Esophagus squamous epithelium (tissue), 5 donors: ENCODE data around the gene PLN. TPM values are rescaled to one million over a fixed set of nuclear protein-coding genes. Genes with fewer than 3 reads are reported as not detected.

Experiments
- DNase-seq: peaks from one replicate; lab custom pipeline; 2025; lab: John Stamatoyannopoulos, UW
- H3K27ac ChIP-seq, 4 donors: fragments of 200-600 bp; sonication (generic); one replicate each; pipeline ENCODE4 v1.5.1; 2016 to 2019; ENCODE audit warnings: mild to moderate bottlenecking in 1 of 4
- H3K27me3 ChIP-seq, 4 donors: fragments of 200-600 bp; sonication (generic); 1 replicate in 3 of 4; 2 replicates in 1 of 4; pipeline versions ENCODE4 v1.5.1 to v1.6.0; 2017 to 2021; ENCODE audit warnings: antibody characterized with exemption in 1 of 4
- H3K36me3 ChIP-seq, 3 donors: fragments of 200-600 bp; sonication (generic); one replicate each; pipeline ENCODE4 v1.5.1; 2016 to 2019
- H3K4me1 ChIP-seq, 3 donors: fragments of 200-600 bp; sonication (generic); one replicate each; pipeline ENCODE4 v1.5.1; 2017 to 2019
- H3K4me3 ChIP-seq, 4 donors: fragments of 200-600 bp; sonication (generic); 1 replicate in 3 of 4; 2 replicates in 1 of 4; pipeline ENCODE4 v1.5.1; 2016 to 2019; ENCODE audit warnings: mild to moderate bottlenecking in 2 of 4, moderate library complexity in 1 of 4
- H3K9me3 ChIP-seq, 3 donors: fragments of 200-600 bp; sonication (generic); one replicate each; pipeline ENCODE4 v1.5.1; 2016 to 2019
- POLR2A ChIP-seq, 4 donors: fragments of 450-650 bp; IDR thresholded peaks; one replicate each; pipeline ENCODE4 v1.6.1; 2017; ENCODE audit warnings: antibody characterized with exemption in 4 of 4, mild to moderate bottlenecking in 4 of 4, moderate library complexity in 3 of 4
- WGBS, 2 donors: methylation state at CpG; one replicate each; pipeline ENCODE4 v1.1.5; 2018; 5-methylcytosine and 5-hydroxymethylcytosine counted together
- intact Hi-C: fragments of 100-400 bp; cut with DNase I; formaldehyde crosslinking; loops from one replicate; pipeline ENCODE4 v1.15.0; 2022
- total RNA-seq, 4 donors: library from RNA; depleted of rRNA; stranded (reverse); fragments of >200 nt; gene quantifications; one replicate each; pipeline ENCODE4 v1.1.0, GENCODE V29; 2016
- TF ChIP-seq, protein P1 (sequence below), 6 experiments: fragments of 450-650 bp in 4 of 6; fragments of 200-600 bp in 2 of 6; sonication (generic) in 2 of 6; IDR thresholded peaks; one replicate each; pipeline ENCODE4 v1.5.1; 2016 to 2019; ENCODE audit warnings: antibody characterized with exemption in 6 of 6, mild to moderate bottlenecking in 4 of 6, moderate library complexity in 4 of 6
- donor health status: DM: yes; HTN: yes; CAD: no.

PLN gene
- total RNA-seq, 4 donors from 2014 or later = 1.1 to 48.8 (median 11.2) TPM

DNA sequence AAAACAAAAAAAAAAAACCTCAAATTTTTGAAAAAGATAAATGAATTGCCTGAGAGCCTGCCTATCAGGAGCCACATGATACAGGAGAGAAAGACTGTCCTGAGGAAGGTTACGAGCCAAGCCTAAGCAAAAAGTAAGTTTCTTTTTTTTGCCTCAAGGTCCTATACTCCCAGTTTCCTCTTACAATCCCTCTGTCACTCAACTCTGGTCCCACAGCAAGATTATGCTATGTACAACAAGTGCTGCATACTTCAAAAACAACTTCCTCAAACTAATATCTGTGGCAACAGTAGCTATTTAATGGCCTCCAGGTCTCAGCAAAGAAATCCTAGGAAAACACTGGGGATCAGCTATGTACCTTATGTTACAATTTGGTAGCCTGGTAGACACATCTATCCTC is 46.8 kb downstream of the PLN start:
- Histone ChIP-seq H3K27me3 (no peaks in the 10 kb centered on the region), H3K27ac (no peak overlapping the region), H3K4me3 (no peak overlapping the region), H3K36me3 (no peaks in the 10 kb centered on the region), H3K9me3 (no peaks in the 10 kb centered on the region), H3K4me1 (no peaks in the 10 kb centered on the region)
- DNase-seq = no peak
- 73 to 82% methylated on average over 1 of the region's 1 CpG for WGBS, 2 donors
- intact Hi-C loops = no loop called here
- TF ChIP-seq, protein P1, sequence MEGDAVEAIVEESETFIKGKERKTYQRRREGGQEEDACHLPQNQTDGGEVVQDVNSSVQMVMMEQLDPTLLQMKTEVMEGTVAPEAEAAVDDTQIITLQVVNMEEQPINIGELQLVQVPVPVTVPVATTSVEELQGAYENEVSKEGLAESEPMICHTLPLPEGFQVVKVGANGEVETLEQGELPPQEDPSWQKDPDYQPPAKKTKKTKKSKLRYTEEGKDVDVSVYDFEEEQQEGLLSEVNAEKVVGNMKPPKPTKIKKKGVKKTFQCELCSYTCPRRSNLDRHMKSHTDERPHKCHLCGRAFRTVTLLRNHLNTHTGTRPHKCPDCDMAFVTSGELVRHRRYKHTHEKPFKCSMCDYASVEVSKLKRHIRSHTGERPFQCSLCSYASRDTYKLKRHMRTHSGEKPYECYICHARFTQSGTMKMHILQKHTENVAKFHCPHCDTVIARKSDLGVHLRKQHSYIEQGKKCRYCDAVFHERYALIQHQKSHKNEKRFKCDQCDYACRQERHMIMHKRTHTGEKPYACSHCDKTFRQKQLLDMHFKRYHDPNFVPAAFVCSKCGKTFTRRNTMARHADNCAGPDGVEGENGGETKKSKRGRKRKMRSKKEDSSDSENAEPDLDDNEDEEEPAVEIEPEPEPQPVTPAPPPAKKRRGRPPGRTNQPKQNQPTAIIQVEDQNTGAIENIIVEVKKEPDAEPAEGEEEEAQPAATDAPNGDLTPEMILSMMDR (IDR thresholded peaks at IDR 0.05) = no peak

DNA sequence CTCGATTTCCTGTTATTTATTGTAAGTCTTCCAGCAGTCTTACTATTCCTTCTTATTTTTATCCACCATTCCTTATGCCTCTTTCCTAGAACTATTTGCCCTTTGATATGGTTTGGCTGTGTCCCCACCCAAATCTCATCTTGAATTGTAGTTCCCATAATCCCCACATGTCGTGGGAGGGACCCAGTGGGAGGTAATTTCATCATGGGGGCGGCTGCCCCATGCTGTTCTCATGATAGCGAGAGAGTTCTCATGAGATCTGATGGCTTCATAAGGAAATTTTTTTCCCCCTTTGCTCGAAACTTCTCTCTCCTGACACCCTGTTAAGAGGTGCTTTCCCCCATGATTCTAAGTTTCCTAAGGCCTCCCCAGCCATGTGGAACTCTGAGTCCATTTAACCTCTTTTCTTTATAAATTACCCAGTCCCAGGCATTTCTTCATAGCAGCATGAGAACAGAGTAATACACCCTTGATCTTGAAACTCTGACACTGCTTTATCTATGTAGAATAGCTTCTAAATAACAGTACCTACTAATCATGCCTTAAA is 48.8 kb downstream of the PLN start:
- H3K27me3 ChIP-seq = no peaks in the 10 kb centered on the region
- DNase-seq = no peak
- H3K4me3 ChIP-seq = no peak overlapping the region
- no peak for TF ChIP-seq POLR2A (IDR thresholded peaks at IDR 0.05)
- TF ChIP-seq, protein P1 (IDR thresholded peaks at IDR 0.05) = no peak
- H3K36me3 ChIP-seq = no peaks in the 10 kb centered on the region
- H3K9me3 ChIP-seq = no peaks in the 10 kb centered on the region
- 80 to 83% methylated on average over 5 of the region's 5 CpGs for WGBS, 2 donors
- H3K27ac ChIP-seq = no peak overlapping the region
- no peaks in the 10 kb centered on the region for H3K4me1 ChIP-seq
- intact Hi-C loops = no loop called here

DNA sequence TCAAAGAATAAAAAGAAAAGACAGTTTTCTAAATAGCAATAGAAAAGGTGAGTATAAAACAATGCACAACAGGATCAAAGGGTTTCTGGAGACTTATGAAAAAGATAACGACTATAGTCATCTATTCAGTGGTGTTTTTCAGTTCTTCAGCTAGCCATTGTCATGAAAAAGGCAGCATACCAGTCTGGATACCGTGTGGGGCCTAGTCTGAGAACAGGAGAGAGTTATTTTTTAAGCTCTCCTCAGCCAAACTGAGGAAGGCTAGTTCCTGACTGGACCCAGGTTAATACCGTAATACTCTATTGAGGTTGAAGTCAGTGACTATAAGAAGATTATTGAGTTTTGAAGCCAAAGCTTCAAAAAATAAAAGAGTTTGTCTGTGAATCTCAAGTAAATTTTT is 49.5 kb downstream of the PLN start:
- H3K4me1 ChIP-seq = no peaks in the 10 kb centered on the region
- no peaks in the 10 kb centered on the region for H3K27me3 ChIP-seq
- 56 to 70% methylated on average over 3 of the region's 3 CpGs for WGBS, 2 donors
- H3K27ac ChIP-seq = no peak overlapping the region
- no peak for DNase-seq
- H3K36me3 ChIP-seq = no peaks in the 10 kb centered on the region
- no peak for TF ChIP-seq POLR2A (IDR thresholded peaks at IDR 0.05)
- TF ChIP-seq, protein P1 (IDR thresholded peaks at IDR 0.05) = no peak
- no peak overlapping the region for H3K4me3 ChIP-seq
- no peaks in the 10 kb centered on the region for H3K9me3 ChIP-seq
- intact Hi-C loops = no loop called here

DNA sequence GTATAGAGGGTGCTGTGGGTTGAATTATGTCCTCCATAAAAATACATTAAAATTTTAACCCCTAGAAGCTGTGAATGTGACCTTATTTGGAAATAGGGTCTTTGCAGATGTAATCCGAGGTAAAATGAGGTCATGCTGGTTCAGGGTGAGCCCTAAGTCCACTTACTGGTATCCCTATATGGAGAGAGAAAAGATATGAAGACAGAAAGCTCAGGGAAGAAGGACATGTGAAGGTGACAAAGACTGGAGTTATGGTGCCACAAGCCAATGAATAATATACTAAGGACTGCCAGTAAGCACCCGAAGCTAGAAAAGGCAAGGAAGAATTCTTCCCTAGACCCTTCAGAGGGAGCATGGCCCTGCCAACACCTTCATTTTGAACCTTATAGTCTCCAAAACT is 50.2 kb downstream of the PLN start:
- intact Hi-C loops = no loop called here
- H3K36me3 ChIP-seq = no peaks in the 10 kb centered on the region
- H3K27ac ChIP-seq = no peak overlapping the region
- no peaks in the 10 kb centered on the region for H3K4me1 ChIP-seq
- no peaks in the 10 kb centered on the region for H3K9me3 ChIP-seq
- WGBS, 2 donors = 84 to 92% methylated on average over 2 of the region's 2 CpGs
- DNase-seq = no peak
- no peak overlapping the region for H3K4me3 ChIP-seq
- no peaks in the 10 kb centered on the region for H3K27me3 ChIP-seq
- TF ChIP-seq, protein P1 (IDR thresholded peaks at IDR 0.05) = no peak
- TF ChIP-seq POLR2A (IDR thresholded peaks at IDR 0.05) = no peak

DNA sequence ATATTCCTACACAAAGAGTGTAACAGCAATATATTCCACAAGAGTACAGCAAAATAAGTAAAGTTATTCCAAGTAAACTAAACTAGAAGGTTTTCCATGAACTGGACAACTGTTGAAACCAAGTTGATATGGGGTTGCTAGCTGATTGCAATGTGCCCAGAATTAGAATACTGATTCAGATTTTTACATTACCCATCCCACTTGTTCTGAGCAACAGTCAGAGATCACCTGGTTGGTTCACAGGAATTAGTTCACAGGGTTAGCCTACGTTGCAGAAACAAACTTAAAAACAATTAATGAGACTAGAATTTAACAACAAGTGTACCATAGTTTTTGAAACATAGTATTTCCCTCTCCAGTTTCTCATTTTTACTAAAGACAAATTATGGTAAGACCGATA is 54.2 kb downstream of the PLN start:
- WGBS, 2 donors = 85 to 98% methylated on average over 2 of the region's 2 CpGs
- TF ChIP-seq, protein P1 (IDR thresholded peaks at IDR 0.05) = no peak
- no peak for TF ChIP-seq POLR2A (IDR thresholded peaks at IDR 0.05)
- no peak for DNase-seq
- peaks cover 0 to 3% (median 0%) of the 10 kb centered on the region in 3 donors for H3K4me1 ChIP-seq
- no peaks in the 10 kb centered on the region for H3K36me3 ChIP-seq
- H3K9me3 ChIP-seq = no peaks in the 10 kb centered on the region
- H3K4me3 ChIP-seq = no peak overlapping the region
- H3K27me3 ChIP-seq = no peaks in the 10 kb centered on the region
- H3K27ac ChIP-seq = no peak overlapping the region
- intact Hi-C loops = no loop called here
